B cell (primary cell): Measurements from ENCODE around the gene ARHGEF10L.

Experiments
- CTCF ChIP-seq: fragments of 200-600 bp; IDR thresholded peaks from one replicate; pipeline ENCODE4 v1.8.0; 2022; ENCODE audit warnings: antibody characterized with exemption, mild to moderate bottlenecking
- EZH2 ChIP-seq: IDR thresholded peaks from 2 replicates; pipeline ENCODE4 v1.6.1; 2012; ENCODE audit warnings: borderline replicate concordance, low read depth, mild to moderate bottlenecking, moderate library complexity, low read length; ENCODE audit not compliant: insufficient read depth, poor library complexity, severe bottlenecking

GRCh38 chr1:17494114-17494729, 45.3 kb upstream of the ARHGEF10L start:
- TF ChIP-seq EZH2 (no peak), CTCF (peak; percentile 92)
